Ishikawa (cell line): Measurements from ENCODE around the gene CZIB.

Experiments
- CEBPB ChIP-seq: IDR thresholded peaks from 2 replicates; pipeline ENCODE4 v1.6.1; 2012
- CREB1 ChIP-seq: IDR thresholded peaks from 2 replicates; pipeline ENCODE4 v1.6.1; 2012; ENCODE audit warnings: low read depth
- EGR1 ChIP-seq: IDR thresholded peaks from 2 replicates; pipeline ENCODE4 v1.6.1; 2012
- EP300 ChIP-seq: IDR thresholded peaks from 2 replicates; pipeline ENCODE4 v1.6.1; 2012; ENCODE audit warnings: borderline replicate concordance
- FOXM1 ChIP-seq: IDR thresholded peaks from 2 replicates; pipeline ENCODE4 v1.6.1; 2012; ENCODE audit warnings: low read depth, borderline replicate concordance
- NFIC ChIP-seq: IDR thresholded peaks from 2 replicates; pipeline ENCODE4 v1.6.1; 2012
- RAD21 ChIP-seq: IDR thresholded peaks from 2 replicates; pipeline ENCODE4 v1.6.1; 2012; ENCODE audit warnings: low read depth
- TAF1 ChIP-seq: IDR thresholded peaks from 2 replicates; pipeline ENCODE4 v1.6.1; 2012; ENCODE audit warnings: low read depth, mild to moderate bottlenecking
- TCF12 ChIP-seq: IDR thresholded peaks from 2 replicates; pipeline ENCODE4 v1.6.1; 2012; ENCODE audit warnings: low read depth
- TEAD4 ChIP-seq: IDR thresholded peaks from 2 replicates; pipeline ENCODE4 v1.6.1; 2012
- YY1 ChIP-seq: IDR thresholded peaks from 2 replicates; pipeline ENCODE4 v1.6.1; 2012; ENCODE audit warnings: low read depth
- ZBTB7A ChIP-seq: IDR thresholded peaks from 2 replicates; pipeline ENCODE4 v1.6.1; 2012; ENCODE audit warnings: low read depth
- TF ChIP-seq, protein P1 (sequence below): IDR thresholded peaks from 2 replicates; pipeline ENCODE4 v1.6.1; 2012; ENCODE audit warnings: low read depth, mild to moderate bottlenecking
- TF ChIP-seq, protein P2 (sequence below): IDR thresholded peaks from 2 replicates; pipeline ENCODE4 v1.6.1; 2012
- TF ChIP-seq, protein P3 (sequence below): IDR thresholded peaks from 2 replicates; pipeline ENCODE4 v1.6.1; 2012

CZIB gene

DNA sequence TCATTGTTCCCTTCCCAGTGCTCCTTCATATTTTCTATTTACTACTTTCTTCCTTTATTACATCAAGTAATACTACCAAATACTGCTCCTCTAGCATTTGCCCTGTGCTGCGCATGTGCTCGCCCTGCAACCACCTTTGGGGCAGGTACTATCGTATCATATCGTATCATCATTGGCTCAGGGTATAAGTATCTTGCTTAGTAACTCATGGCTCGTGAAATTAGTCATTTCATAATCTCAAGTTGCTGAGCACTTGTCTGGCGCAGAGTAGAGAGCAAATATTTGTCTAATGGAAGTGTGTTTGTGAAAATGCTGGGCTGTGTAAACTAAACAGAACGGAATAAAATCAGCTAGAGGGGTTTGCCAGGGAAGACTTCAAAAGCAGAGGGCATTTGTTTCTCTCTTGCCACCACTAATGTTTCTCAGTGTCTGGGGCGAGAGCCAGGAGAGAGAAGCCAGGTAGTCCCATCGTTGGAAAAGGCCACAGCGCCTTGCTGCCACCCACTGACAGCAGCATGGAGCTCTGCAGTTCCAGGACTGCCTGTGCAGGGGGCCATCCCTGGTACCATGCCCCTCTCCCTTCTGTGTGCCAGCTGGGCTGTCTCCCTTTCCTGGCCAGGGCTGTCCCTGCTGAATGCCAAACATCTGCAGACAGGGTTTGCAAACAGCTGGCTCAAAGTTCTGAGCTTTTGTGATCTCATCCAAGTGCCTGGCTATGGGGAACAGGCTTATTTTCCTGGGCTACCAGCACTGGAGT is 43.8 kb downstream of the CZIB start:
- TF ChIP-seq RAD21 (peak; percentile 37; the same call in 1 of the 2 replicates), CEBPB (no peak)
- TF ChIP-seq, protein P1, sequence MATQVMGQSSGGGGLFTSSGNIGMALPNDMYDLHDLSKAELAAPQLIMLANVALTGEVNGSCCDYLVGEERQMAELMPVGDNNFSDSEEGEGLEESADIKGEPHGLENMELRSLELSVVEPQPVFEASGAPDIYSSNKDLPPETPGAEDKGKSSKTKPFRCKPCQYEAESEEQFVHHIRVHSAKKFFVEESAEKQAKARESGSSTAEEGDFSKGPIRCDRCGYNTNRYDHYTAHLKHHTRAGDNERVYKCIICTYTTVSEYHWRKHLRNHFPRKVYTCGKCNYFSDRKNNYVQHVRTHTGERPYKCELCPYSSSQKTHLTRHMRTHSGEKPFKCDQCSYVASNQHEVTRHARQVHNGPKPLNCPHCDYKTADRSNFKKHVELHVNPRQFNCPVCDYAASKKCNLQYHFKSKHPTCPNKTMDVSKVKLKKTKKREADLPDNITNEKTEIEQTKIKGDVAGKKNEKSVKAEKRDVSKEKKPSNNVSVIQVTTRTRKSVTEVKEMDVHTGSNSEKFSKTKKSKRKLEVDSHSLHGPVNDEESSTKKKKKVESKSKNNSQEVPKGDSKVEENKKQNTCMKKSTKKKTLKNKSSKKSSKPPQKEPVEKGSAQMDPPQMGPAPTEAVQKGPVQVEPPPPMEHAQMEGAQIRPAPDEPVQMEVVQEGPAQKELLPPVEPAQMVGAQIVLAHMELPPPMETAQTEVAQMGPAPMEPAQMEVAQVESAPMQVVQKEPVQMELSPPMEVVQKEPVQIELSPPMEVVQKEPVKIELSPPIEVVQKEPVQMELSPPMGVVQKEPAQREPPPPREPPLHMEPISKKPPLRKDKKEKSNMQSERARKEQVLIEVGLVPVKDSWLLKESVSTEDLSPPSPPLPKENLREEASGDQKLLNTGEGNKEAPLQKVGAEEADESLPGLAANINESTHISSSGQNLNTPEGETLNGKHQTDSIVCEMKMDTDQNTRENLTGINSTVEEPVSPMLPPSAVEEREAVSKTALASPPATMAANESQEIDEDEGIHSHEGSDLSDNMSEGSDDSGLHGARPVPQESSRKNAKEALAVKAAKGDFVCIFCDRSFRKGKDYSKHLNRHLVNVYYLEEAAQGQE, result no peak
- TF ChIP-seq, protein P2, sequence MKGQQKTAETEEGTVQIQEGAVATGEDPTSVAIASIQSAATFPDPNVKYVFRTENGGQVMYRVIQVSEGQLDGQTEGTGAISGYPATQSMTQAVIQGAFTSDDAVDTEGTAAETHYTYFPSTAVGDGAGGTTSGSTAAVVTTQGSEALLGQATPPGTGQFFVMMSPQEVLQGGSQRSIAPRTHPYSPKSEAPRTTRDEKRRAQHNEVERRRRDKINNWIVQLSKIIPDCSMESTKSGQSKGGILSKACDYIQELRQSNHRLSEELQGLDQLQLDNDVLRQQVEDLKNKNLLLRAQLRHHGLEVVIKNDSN, result no peak

DNA sequence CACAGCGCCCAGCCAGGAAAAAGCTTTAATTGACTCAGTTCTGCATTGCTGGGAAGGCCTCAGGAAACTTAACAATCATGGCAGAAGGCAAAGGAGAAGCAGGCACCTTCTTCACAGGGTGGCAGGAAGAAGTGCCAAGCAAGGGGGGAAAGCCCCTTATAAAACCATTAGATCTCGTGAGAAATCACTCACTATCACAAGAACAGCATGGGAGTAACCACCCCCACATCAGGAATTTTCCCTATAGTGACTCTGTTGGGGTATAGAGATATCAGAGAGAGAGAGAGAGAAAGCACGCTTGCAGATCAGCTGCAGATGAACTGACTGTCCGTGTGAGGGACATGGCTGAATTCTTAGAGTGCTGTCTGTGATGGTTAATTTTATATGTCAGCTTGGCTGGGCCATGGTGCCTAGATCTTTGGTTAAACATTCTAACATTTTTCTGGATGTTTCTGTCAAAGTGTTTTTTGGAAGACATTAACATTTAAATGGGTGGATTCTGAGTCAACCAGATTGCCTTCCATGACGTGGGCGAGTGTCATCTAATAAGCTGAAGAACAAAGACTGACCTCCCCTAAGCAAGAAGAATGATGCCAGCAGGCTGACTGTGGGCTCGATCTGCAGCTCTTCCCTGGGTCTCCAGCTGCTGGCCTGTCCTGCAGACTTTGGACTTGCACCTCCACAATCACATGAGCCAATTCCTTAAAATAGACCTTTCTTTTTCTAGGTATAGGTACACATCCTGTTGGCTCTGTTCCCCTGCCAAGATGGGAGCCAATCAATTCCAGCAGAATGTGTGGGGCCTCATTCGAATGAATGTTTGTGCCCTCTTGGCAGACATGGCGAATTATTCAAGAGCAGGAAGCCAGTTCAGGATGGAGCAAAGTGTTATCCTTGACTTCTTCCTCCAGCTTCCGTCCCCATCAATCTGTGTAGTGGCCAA is 45.2 kb downstream of the CZIB start:
- TF ChIP-seq TEAD4 (no peak), ZBTB7A (no peak), CEBPB (no peak), EGR1 (no peak), CREB1 (no peak), EP300 (no peak), FOXM1 (no peak)
- TF ChIP-seq, protein P2, result no peak
- TF ChIP-seq, protein P1, result no peak

DNA sequence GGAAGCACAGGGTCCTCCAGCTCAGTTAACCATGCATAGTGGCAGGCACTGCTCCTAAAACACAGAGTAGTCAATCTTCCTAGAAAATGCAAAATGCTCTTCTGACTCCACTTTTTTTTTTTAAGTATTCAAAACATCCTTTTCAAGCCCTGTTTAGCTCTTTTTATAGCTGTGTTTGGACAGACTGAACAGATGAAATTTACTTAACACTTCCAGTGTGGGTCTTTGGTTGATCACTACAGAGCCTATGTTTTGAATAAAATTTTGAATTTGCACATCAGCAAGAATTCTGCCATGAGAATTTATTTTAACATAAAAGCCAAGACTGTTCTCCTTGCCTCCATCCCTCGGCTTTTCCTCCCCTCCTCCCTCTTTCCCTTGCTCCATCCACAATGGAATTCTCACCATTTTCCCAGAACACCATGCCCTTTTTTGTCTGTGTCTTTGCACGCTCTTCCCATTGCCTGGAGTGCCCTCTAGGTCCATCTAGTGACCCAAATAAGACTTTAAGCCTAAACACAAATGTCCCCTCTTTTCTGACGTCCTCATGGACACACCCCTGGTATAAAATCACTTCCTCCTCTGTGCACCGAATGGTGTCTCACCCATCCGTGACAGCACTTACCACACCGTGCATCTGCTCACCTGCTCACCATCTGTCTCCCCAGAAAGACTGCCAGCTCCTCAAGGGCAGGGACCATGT is 47.9 kb downstream of the CZIB start:
- TF ChIP-seq TCF12 (no peak), RAD21 (0 out of 2 replicates have a peak, but pooled peaks have one; percentile 40)

DNA sequence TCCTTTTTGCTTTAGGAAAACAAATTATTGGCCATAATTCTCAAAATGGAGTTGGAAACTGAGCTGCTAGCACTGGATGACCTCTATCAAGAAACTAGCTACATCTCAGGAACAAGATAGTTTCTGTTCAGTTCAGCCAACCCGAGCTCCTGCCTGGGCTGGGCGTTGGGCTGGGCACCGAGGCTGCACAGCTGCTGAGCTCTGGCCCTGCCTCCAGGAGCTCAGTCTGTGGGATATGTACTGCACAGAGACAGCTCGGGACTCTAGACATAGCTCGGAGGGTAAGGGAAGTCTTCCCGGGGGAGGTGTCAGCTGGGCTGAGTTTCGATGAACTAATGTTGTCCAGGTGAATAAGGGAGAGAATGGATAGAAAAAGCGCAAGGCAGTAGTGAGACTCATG is 53.5 kb downstream of the CZIB start:
- no peak for TF ChIP-seq YY1
- no peak for TF ChIP-seq TCF12
- no peak for TF ChIP-seq ZBTB7A

DNA sequence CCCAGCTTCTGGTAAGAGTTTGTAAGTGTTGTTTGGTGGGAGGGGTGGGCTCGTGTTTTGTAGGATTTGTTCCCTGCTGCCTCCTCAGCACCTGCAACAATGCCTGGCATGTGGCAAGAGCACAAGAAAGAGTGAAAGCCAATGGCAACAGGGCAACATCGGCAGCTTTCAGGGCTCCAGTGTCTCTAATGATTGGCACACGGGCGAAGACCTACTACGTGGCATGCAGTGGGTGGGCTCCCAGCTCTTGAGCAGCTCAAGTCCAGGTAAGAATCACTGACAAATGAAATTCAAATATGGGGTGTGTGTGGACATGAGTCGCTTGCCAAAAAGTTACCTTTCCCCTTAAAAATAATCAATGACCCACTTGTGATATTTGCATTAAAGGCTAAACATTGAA is 54.1 kb downstream of the CZIB start:
- TF ChIP-seq, protein P1, result no peak
- TF ChIP-seq, protein P2, result no peak
- no peak for TF ChIP-seq NFIC
- no peak for TF ChIP-seq TAF1
- no peak for TF ChIP-seq FOXM1
- TF ChIP-seq EP300, result no peak
- TF ChIP-seq CEBPB, result no peak
- no peak for TF ChIP-seq CREB1
- no peak for TF ChIP-seq EGR1
- TF ChIP-seq, protein P3, sequence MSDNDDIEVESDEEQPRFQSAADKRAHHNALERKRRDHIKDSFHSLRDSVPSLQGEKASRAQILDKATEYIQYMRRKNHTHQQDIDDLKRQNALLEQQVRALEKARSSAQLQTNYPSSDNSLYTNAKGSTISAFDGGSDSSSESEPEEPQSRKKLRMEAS, result no peak
- no peak for TF ChIP-seq TCF12
- no peak for TF ChIP-seq YY1
- no peak for TF ChIP-seq RAD21
- no peak for TF ChIP-seq ZBTB7A
- no peak for TF ChIP-seq TEAD4
